IMR-90 (cell line): ENCODE results near the gene ABCC9. TPM values are rescaled to one million over a fixed set of nuclear protein-coding genes. Genes with fewer than 3 reads are reported as not detected.

Experiments
- ATAC-seq: fragments of 200-7000 bp; cut with Tn5 transposase; 2 replicates; pipeline ENCODE4 v1.9.1; 2020; ENCODE audit warnings: low read depth, mild to moderate bottlenecking, moderate library complexity
- Bru-seq: library from RNA; stranded (reverse); fragments of 400-500 nt; gene quantifications from one replicate; lab custom pipeline; 2021; lab: Mats Ljungman, UMichigan
- BruChase-seq, 2 experiments: library from RNA; stranded (reverse); fragments of 400-500 nt; gene quantifications; one replicate each; lab custom pipeline; 2021; lab: Mats Ljungman, UMichigan
- BruUV-seq: library from RNA; stranded (reverse); fragments of 400-500 nt; replicated peaks from 2 replicates; lab custom pipeline; 2021; lab: Mats Ljungman, UMichigan
- CTCF ChIA-PET: fragments of 300-600 bp; formaldehyde crosslinking; extraction: SDS; loops from one replicate; lab custom pipeline; 2021; ENCODE audit warnings: antibody characterized with exemption; lab: Yijun Ruan, JAX
- POLR2A ChIA-PET: fragments of 300-600 bp; sonication (Branson Sonifier 250); formaldehyde crosslinking; loops from one replicate; lab custom pipeline; 2022; ENCODE audit warnings: antibody characterized with exemption; ENCODE audit not compliant: unreplicated experiment; lab: Charles Lee
- DNase-seq: peaks from one replicate; pipeline ENCODE4 v3.0.0; 2013
- H2AFZ ChIP-seq: replicated peaks from 2 replicates; pipeline ENCODE3; 2013; ENCODE audit warnings: low read length, mild to moderate bottlenecking; ENCODE audit not compliant: poor library complexity
- H2AK5ac ChIP-seq: 2 replicates; pipeline ENCODE4 v1.6.1; 2013; ENCODE audit warnings: low read depth, low read length, inconsistent platforms
- H2AK9ac ChIP-seq: replicated peaks from 2 replicates; pipeline ENCODE3; 2013; ENCODE audit warnings: mild to moderate bottlenecking, low read depth, low read length, moderate library complexity; ENCODE audit not compliant: poor library complexity
- H2BK120ac ChIP-seq: 2 replicates; pipeline ENCODE4 v1.6.1; 2013; ENCODE audit warnings: low read depth, low read length, inconsistent platforms
- H2BK15ac ChIP-seq: 3 replicates; pipeline ENCODE4 v1.6.1; 2013; ENCODE audit warnings: low read depth, low read length, inconsistent platforms
- H2BK20ac ChIP-seq: 2 replicates; pipeline ENCODE4 v1.6.1; 2013; ENCODE audit warnings: low read depth, mild to moderate bottlenecking, inconsistent platforms, low read length, moderate library complexity
- H2BK5ac ChIP-seq: 2 replicates; pipeline ENCODE4 v1.6.1; 2013; ENCODE audit warnings: mild to moderate bottlenecking, low read depth, low read length, inconsistent platforms; ENCODE audit not compliant: poor library complexity, severe bottlenecking
- H3K14ac ChIP-seq: replicated peaks from 2 replicates; pipeline ENCODE4 v1.6.1; 2013; ENCODE audit warnings: low read depth, low read length, inconsistent platforms
- H3K18ac ChIP-seq: 2 replicates; pipeline ENCODE4 v1.6.1; 2013; ENCODE audit warnings: low read depth, low read length, control low read depth
- H3K23ac ChIP-seq: 2 replicates; pipeline ENCODE4 v1.6.1; 2013; ENCODE audit warnings: low read depth, low read length, inconsistent platforms
- H3K27ac ChIP-seq: 2 replicates; pipeline ENCODE4 v1.5.1; 2013; ENCODE audit warnings: mild to moderate bottlenecking, control low read depth, low read length; ENCODE audit not compliant: insufficient read depth
- H3K27me3 ChIP-seq: 2 replicates; pipeline ENCODE4 v1.6.1; 2013; ENCODE audit warnings: low read length; ENCODE audit not compliant: control insufficient read depth, insufficient read depth
- H3K36me3 ChIP-seq: 2 replicates; pipeline ENCODE4 v1.6.1; 2013; ENCODE audit warnings: low read length, mixed read lengths; ENCODE audit not compliant: control insufficient read depth, insufficient read depth
- H3K4ac ChIP-seq: 2 replicates; pipeline ENCODE4 v1.6.1; 2013; ENCODE audit warnings: low read depth, low read length, inconsistent platforms
- H3K4me1 ChIP-seq: 2 replicates; pipeline ENCODE4 v1.6.1; 2013; ENCODE audit warnings: low read length, mixed read lengths; ENCODE audit not compliant: control insufficient read depth, insufficient read depth
- H3K4me2 ChIP-seq: 2 replicates; pipeline ENCODE4 v1.6.1; 2013; ENCODE audit warnings: low read depth, mild to moderate bottlenecking, control low read depth, low read length, moderate library complexity
- H3K4me3 ChIP-seq: 2 replicates; pipeline ENCODE4 v1.5.1; 2013; ENCODE audit warnings: low read depth, mild to moderate bottlenecking, control low read depth, low read length, moderate library complexity; ENCODE audit not compliant: insufficient read depth
- H3K56ac ChIP-seq: 2 replicates; pipeline ENCODE4 v1.6.1; 2013; ENCODE audit warnings: low read length, inconsistent platforms; ENCODE audit not compliant: insufficient read depth; ENCODE audit errors: extremely low read depth
- H3K79me1 ChIP-seq, 2 experiments: 2 replicates each; pipeline ENCODE4 v1.6.1; 2013; ENCODE audit warnings: low read length in 2 of 2, inconsistent platforms in 1 of 2, low read depth in 1 of 2
- H3K9ac ChIP-seq: 2 replicates; pipeline ENCODE4 v1.6.1; 2013; ENCODE audit warnings: low read depth, low read length, control low read depth
- H3K9me1 ChIP-seq: 2 replicates; pipeline ENCODE4 v1.6.1; 2013; ENCODE audit warnings: low read length, inconsistent platforms; ENCODE audit not compliant: insufficient read depth
- H3K9me3 ChIP-seq: 2 replicates; pipeline ENCODE4 v1.6.1; 2013; ENCODE audit warnings: low read length; ENCODE audit not compliant: control insufficient read depth, insufficient read depth
- H4K20me1 ChIP-seq: 2 replicates; pipeline ENCODE4 v1.6.1; 2013; ENCODE audit warnings: low read length, inconsistent platforms; ENCODE audit not compliant: insufficient read depth
- H4K5ac ChIP-seq: 2 replicates; pipeline ENCODE4 v1.6.1; 2013; ENCODE audit warnings: mild to moderate bottlenecking, low read depth, low read length, control low read depth
- H4K8ac ChIP-seq, 2 experiments: 2 replicates each; pipeline ENCODE4 v1.6.1; 2013; ENCODE audit warnings: low read depth in 2 of 2, low read length in 2 of 2, control low read depth in 1 of 2, inconsistent platforms in 1 of 2
- H4K91ac ChIP-seq: 2 replicates; pipeline ENCODE4 v1.6.1; 2013; ENCODE audit warnings: low read depth, low read length, inconsistent platforms; ENCODE audit not compliant: insufficient read depth
- BHLHE40 ChIP-seq: fragments of 150-350 bp; IDR thresholded peaks from 2 replicates; pipeline ENCODE4 v1.6.1; 2016; ENCODE audit warnings: mild to moderate bottlenecking, low read depth, low read length
- CEBPB ChIP-seq: IDR thresholded peaks from 2 replicates; pipeline ENCODE4 v1.6.1; 2012; ENCODE audit warnings: low read depth, low read length, improper control_type of control experiment
- CHD1 ChIP-seq: IDR thresholded peaks from 2 replicates; pipeline ENCODE4 v1.6.1; 2012; ENCODE audit warnings: low read depth, low read length, improper control_type of control experiment
- FOS ChIP-seq: fragments of 150-350 bp; IDR thresholded peaks from 2 replicates; pipeline ENCODE4 v1.6.1; 2016; ENCODE audit warnings: low read depth, low read length
- MXI1 ChIP-seq: IDR thresholded peaks from 2 replicates; pipeline ENCODE4 v1.6.1; 2012; ENCODE audit warnings: low read depth, mild to moderate bottlenecking, low read length, moderate library complexity, borderline replicate concordance
- POLR2A ChIP-seq: IDR thresholded peaks from 2 replicates; pipeline ENCODE4 v1.6.1; 2012; ENCODE audit warnings: mild to moderate bottlenecking, low read depth, low read length
- RAD21 ChIP-seq: IDR thresholded peaks from 2 replicates; pipeline ENCODE4 v1.6.1; 2012; ENCODE audit warnings: low read length, improper control_type of control experiment
- RCOR1 ChIP-seq: IDR thresholded peaks from 2 replicates; pipeline ENCODE4 v1.6.1; 2012; ENCODE audit warnings: mild to moderate bottlenecking, low read length, improper control_type of control experiment; ENCODE audit not compliant: insufficient replicate concordance
- RFX5 ChIP-seq: IDR thresholded peaks from 2 replicates; pipeline ENCODE4 v1.8.0; 2012; ENCODE audit warnings: low read depth, mild to moderate bottlenecking, low read length, moderate library complexity
- WGBS, 2 experiments: methylation state at CpG; one replicate each; pipeline versions ENCODE4 v1.1.5 to v1.1.7; 2013; ENCODE audit warnings: missing lambda C conversion rate in 2 of 2; ENCODE audit not compliant: insufficient read length in 1 of 2; ENCODE audit errors: extremely low coverage in 2 of 2; 5-methylcytosine and 5-hydroxymethylcytosine counted together
- dilution Hi-C: fragments of 300-500 bp; cut with HindIII; formaldehyde crosslinking; loops from one replicate; pipeline ENCODE4 v1.14.3; 2018; ENCODE audit warnings: low sequenced_read_pairs; ENCODE audit not compliant: unreplicated experiment
- in situ Hi-C: fragments of 300-500 bp; cut with MboI; formaldehyde crosslinking; loops from 3 replicates; pipeline ENCODE4 v1.14.3; 2019; ENCODE audit warnings: low sequenced_read_pairs, inconsistent platforms, mixed read lengths
- intact Hi-C: fragments of 100-400 bp; cut with micrococcal nuclease; formaldehyde crosslinking; loops from 2 replicates; pipeline ENCODE4 v1.10.0; 2022
- long read RNA-seq: library from polyadenylated mRNA; unstranded; transcript quantifications from one replicate; pipeline ENCODE4 v2.0.0, GENCODE V29; 2021; ENCODE audit not compliant: unreplicated experiment
- polyA plus RNA-seq, 3 experiments: library from polyadenylated mRNA; depleted of rRNA; stranded (reverse); fragments of >200 nt; gene quantifications; 2 replicates each; pipeline ENCODE4 v1.2.3, GENCODE V29; 2012; ENCODE audit warnings: low replicate concordance in 1 of 3
- total RNA-seq: library from RNA; depleted of rRNA; stranded (reverse); fragments of >200 nt; gene quantifications from 2 replicates; pipeline ENCODE4 v1.2.3, GENCODE V29; 2012; rRNA removed

ABCC9 gene
- total RNA-seq: 5.6 and 6.6 TPM in 2 replicates
- 1.2 and 1.4 TPM in 2 replicates for polyA plus RNA-seq (2012; rRNA removed)
- 0.29 and 0.44 TPM in 2 replicates for polyA plus RNA-seq (2012; cell fraction: cytosol; rRNA removed)
- 0.11 and 1.4 TPM in 2 replicates for polyA plus RNA-seq (2012; cell fraction: nucleus; rRNA removed; ENCODE audit: low replicate concordance)
- percentile 26 among the genes with signal in this experiment for Bru-seq, nascent RNA
- percentile 23 among the genes with signal in this experiment for BruChase-seq, experiment 1, labeled RNA remaining after a 6-hour chase
- percentile 22 among the genes with signal in this experiment for BruChase-seq, experiment 2, labeled RNA remaining after a 2-hour chase
- long read RNA-seq, partial matches to known transcripts: 0 of 1 reads
- long read RNA-seq, other reads (novel, unspliced or antisense): 1 of 1 reads

DNA sequence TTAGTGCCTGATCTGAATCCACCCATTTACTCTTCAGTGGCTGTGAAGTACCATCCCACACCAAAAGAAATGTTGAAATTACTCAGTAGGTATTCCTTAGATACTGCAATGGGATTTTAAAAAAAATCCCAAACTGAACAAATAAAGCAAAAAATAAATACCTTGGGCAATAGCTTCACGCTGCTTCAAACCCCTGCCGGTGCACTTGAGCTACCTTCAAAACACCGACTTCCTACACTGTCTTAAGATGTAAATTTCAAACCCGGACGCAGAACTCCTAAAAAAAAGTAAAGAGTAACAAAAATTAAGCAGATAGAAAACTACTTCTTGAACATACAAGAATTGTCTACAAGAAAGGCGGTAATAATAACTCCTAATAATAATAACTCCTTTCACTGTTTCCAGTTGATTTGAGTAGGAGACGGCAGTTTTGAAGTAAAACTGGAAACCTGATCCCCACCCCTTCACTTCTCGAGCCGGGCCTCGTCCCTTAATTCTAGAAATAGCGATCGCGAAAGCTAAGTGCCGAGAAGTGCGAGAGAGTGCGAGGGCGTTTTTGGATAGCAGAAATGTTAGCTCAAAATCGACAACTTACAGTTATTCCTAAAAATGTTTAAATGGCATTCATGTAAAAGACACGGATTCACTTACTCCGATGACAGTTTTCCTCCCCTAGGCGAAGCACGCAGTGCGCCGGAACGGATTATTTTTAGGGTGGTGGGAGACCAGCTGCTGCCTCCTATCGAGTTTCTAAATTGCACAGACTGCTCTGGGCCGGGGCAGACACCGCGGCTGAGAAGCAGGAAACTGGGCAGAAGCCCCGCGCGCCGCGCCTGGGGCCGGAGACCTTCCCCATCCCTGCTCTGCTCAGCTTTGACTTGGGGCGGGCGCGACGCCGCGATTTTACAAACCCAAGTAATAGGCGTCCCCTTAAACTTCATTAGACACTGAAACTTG lies at the start of gene ABCC9:
Gene ABCC9 (minus strand): TSS at position 878 of the 957 bp plus-strand sequence. CDS start 4,752 bp downstream, outside the sequence.
- no peaks in the 10 kb centered on the region for H3K79me1 ChIP-seq
- 3% methylated on average over 7 of the region's 42 CpGs; no CpG with 5 or more reads in 1 of the 2 experiments for WGBS, 2 experiments
- H3K27ac ChIP-seq: no peak within 1 kb of the TSS
- no peak within 1 kb of the TSS for H2AK5ac ChIP-seq
- peaks cover 15% of the 10 kb centered on the region for H3K27me3 ChIP-seq
- H3K36me3 ChIP-seq: no peaks in the 10 kb centered on the region
- peaks cover under 1% of the 10 kb centered on the region; the same call in 1 of the 2 replicates for H3K9me3 ChIP-seq
- H2BK20ac ChIP-seq: 0 out of 2 replicates have a peak within 1 kb of the TSS, but pooled peaks have one; percentile 16
- no TSS peak for BruUV-seq
- H3K4me3 ChIP-seq: peak within 1 kb of the TSS; percentile 63
- no peak within 1 kb of the TSS for H4K91ac ChIP-seq
- H3K9ac ChIP-seq: peak within 1 kb of the TSS; percentile 7
- H2AFZ ChIP-seq: peak within 1 kb of the TSS; percentile 79
- H2BK15ac ChIP-seq: peak within 1 kb of the TSS; percentile 41; the same call in 1 of the 3 replicates
- peak within 1 kb of the TSS; percentile 74 for H3K23ac ChIP-seq
- H3K4me1 ChIP-seq: 0 out of 2 replicates have a peak, but pooled peaks cover 1% of the 10 kb centered on the region
- no peak for TF ChIP-seq FOS
- TF ChIP-seq RAD21: no peak
- TF ChIP-seq MXI1: no peak
- TF ChIP-seq BHLHE40: no peak
- TF ChIP-seq RFX5: no peak
- no peak for TF ChIP-seq POLR2A
- TF ChIP-seq CEBPB: no peak
- TF ChIP-seq CHD1: no peak
- no peak for TF ChIP-seq RCOR1
- H3K18ac ChIP-seq: peak within 1 kb of the TSS; percentile 12; the same call in 1 of the 2 replicates
- H3K4me2 ChIP-seq: peak within 1 kb of the TSS; percentile 97
- no peak within 1 kb of the TSS for H2AK9ac ChIP-seq
- H4K20me1 ChIP-seq: no peaks in the 10 kb centered on the region
- H3K56ac ChIP-seq: no peak within 1 kb of the TSS
- ChIA-PET POLR2A (interaction anchor here (0.5 kb wide), 1 partner anchor 12 kb away, joined by 5 read pairs; no protein-coding TSS in a partner anchor), CTCF (interaction anchor here (0.5 to 1.0 kb wide), 5 partner anchors 12 to 243 kb away, joined by 3 to 5 read pairs (median 4); no protein-coding TSS in a partner anchor)
- DNase-seq (peak; percentile 33), ATAC-seq (peak; percentile 75)
- peak within 1 kb of the TSS; percentile 45 for H2BK120ac ChIP-seq
- H2BK5ac ChIP-seq: no peak within 1 kb of the TSS
- intact Hi-C loops: loop anchor here (2.0 to 5.0 kb wide), 3 partner anchors 114 to 242 kb away; partner anchors contain the start of gene KCNJ8
- H3K9me1 ChIP-seq: no peaks in the 10 kb centered on the region
- peak within 1 kb of the TSS in 1 of 2 experiments; percentile 17; a peak in 1 of 4 replicates for H4K8ac ChIP-seq
- dilution Hi-C loops: no loop called here
- peak within 1 kb of the TSS; percentile 49; the same call in 1 of the 2 replicates for H3K14ac ChIP-seq
- in situ Hi-C loops: no loop called here
- H3K4ac ChIP-seq: peak within 1 kb of the TSS; percentile 34; the same call in 1 of the 2 replicates
- H4K5ac ChIP-seq: no peak within 1 kb of the TSS
